IPS-18c (cell line): Measurements from ENCODE around the gene GPR33.
A peak's percentile ranks its signal among the peaks of the same experiment; 100 is the strongest.
"Not testable (repeated sequence)": the region's sequence is repeated elsewhere in the genome, so short reads cannot be mapped to it uniquely, and the experiment has no call there.

ENCODE experiments used
- H3K4me3 ChIP-seq: 2 replicates; pipeline ENCODE4 v1.7.0; 2013; ENCODE audit warnings: low read depth, mild to moderate bottlenecking, low read length, moderate library complexity; ENCODE audit not compliant: insufficient read depth
- H3K9me3 ChIP-seq: one replicate; pipeline ENCODE4 v1.6.1; 2013; ENCODE audit warnings: mild to moderate bottlenecking, low read length, moderate library complexity; ENCODE audit not compliant: control insufficient read depth, insufficient read depth

GPR33 gene

GRCh38 chr14:31476131-31476866 lies 11.5 kb downstream of the GPR33 start:
- H3K4me3 ChIP-seq = no peak overlapping the region
- H3K9me3 ChIP-seq = no peaks in the 10 kb centered on the region

- no peaks in the 10 kb centered on the region for H3K9me3 ChIP-seq
- H3K4me3 ChIP-seq = no peak overlapping the region
Observed at GRCh38 chr14:31466554-31466953, 21.3 kb downstream of the GPR33 start.

GRCh38 chr14:31465111-31465510 lies 22.7 kb downstream of the GPR33 start:
- H3K4me3 ChIP-seq = no peak overlapping the region

GRCh38 chr14:31462450-31462849 lies 25.4 kb downstream of the GPR33 start:
- not testable (repeated sequence) for H3K9me3 ChIP-seq, H3K4me3 ChIP-seq

More at GRCh38 chr14:31465111-31465510, 22.7 kb downstream of the GPR33 start:
- no peaks in the 10 kb centered on the region for H3K9me3 ChIP-seq

GRCh38 chr14:31461545-31461944 lies 26.3 kb downstream of the GPR33 start:
- Histone ChIP-seq H3K4me3 (no peak overlapping the region), H3K9me3 (no peaks in the 10 kb centered on the region)

- H3K4me3 ChIP-seq = no peak overlapping the region
- no peaks in the 10 kb centered on the region for H3K9me3 ChIP-seq
Observed at GRCh38 chr14:31457665-31458659, 29.9 kb downstream of the GPR33 start.

- Histone ChIP-seq H3K4me3 (peak within 1 kb of the TSS; percentile 94), H3K9me3 (no peaks in the 10 kb centered on the region)
Observed at GRCh38 chr14:31456841-31457664, 30.8 kb downstream of the GPR33 start, which contains the start of gene DTD2. Gene DTD2 (minus strand): TSS chr14:31457506. CDS start chr14:31457393, 113 bp downstream.

GRCh38 chr14:31449971-31450610 lies 37.7 kb downstream of the GPR33 start:
- no peaks in the 10 kb centered on the region for H3K9me3 ChIP-seq
- no peak overlapping the region for H3K4me3 ChIP-seq

- H3K4me3 ChIP-seq = no peak overlapping the region
- H3K9me3 ChIP-seq = no peaks in the 10 kb centered on the region
Observed at GRCh38 chr14:31449136-31449535, 38.7 kb downstream of the GPR33 start.

GRCh38 chr14:31445703-31446102 lies 42.1 kb downstream of the GPR33 start:
- H3K9me3 ChIP-seq = no peaks in the 10 kb centered on the region
- no peak overlapping the region for H3K4me3 ChIP-seq

- H3K4me3 ChIP-seq = no peak overlapping the region
- H3K9me3 ChIP-seq = no peaks in the 10 kb centered on the region
Observed at GRCh38 chr14:31442284-31442683, 45.6 kb downstream of the GPR33 start.

GRCh38 chr14:31441273-31442111 lies 46.3 kb downstream of the GPR33 start:
- Histone ChIP-seq H3K4me3 (no peak overlapping the region), H3K9me3 (no peaks in the 10 kb centered on the region)

GRCh38 chr14:31440280-31440679 lies 47.6 kb downstream of the GPR33 start:
- Histone ChIP-seq H3K4me3 (no peak overlapping the region), H3K9me3 (no peaks in the 10 kb centered on the region)

GRCh38 chr14:31439561-31439960 lies 48.3 kb downstream of the GPR33 start:
- no peaks in the 10 kb centered on the region for H3K9me3 ChIP-seq
- H3K4me3 ChIP-seq = no peak overlapping the region

- not testable (repeated sequence) for H3K4me3 ChIP-seq
Observed at GRCh38 chr14:31437045-31437691, 50.7 kb downstream of the GPR33 start.

GRCh38 chr14:31435276-31435675 lies 52.6 kb downstream of the GPR33 start:
- Histone ChIP-seq H3K9me3 (no peaks in the 10 kb centered on the region), H3K4me3 (no peak overlapping the region)

More at GRCh38 chr14:31437045-31437691, 50.7 kb downstream of the GPR33 start:
- H3K9me3 ChIP-seq = not testable (repeated sequence)
